H1 (cell line): ENCODE results near the gene RFLNA. TPM values are rescaled to one million over a fixed set of nuclear protein-coding genes. Genes with fewer than 3 reads are reported as not detected.
A peak's percentile ranks its signal among the peaks of the same experiment; 100 is the strongest.

ENCODE experiments used
- CTCF ChIA-PET: fragments of 300-600 bp; sonication (Branson Sonifier 250); formaldehyde crosslinking; loops from one replicate; lab custom pipeline; 2021; ENCODE audit not compliant: partially characterized antibody; lab: Charles Lee
- POLR2A ChIA-PET: fragments of 300-600 bp; sonication (Branson Sonifier 250); formaldehyde crosslinking; loops from one replicate; lab custom pipeline; 2021; ENCODE audit warnings: inconsistent platforms; ENCODE audit not compliant: partially characterized antibody; lab: Charles Lee
- DNase-seq, 2 experiments: peaks; one replicate each; pipeline versions ENCODE4 v3.0.0 to v3.0.0-alpha.2; 2010 to 2022; ENCODE audit warnings: low spot score in 2 of 2, low read depth in 1 of 2, mixed read lengths in 1 of 2
- FAIRE-seq: peaks from 2 replicates; lab custom pipeline; 2011; peaks lifted over from hg19 to GRCh38; lab: Jason Lieb, UNC
- H2AFZ ChIP-seq: 2 replicates; pipeline ENCODE4 v1.8.1; 2012; ENCODE audit warnings: low read length, inconsistent platforms
- H2AK5ac ChIP-seq: 2 replicates; pipeline ENCODE4 v1.6.1; 2013; ENCODE audit warnings: low read depth, low read length
- H2BK120ac ChIP-seq: replicated peaks from 2 replicates; pipeline ENCODE3; 2013; ENCODE audit warnings: low read depth, low read length, inconsistent platforms
- H2BK12ac ChIP-seq: 2 replicates; pipeline ENCODE4 v1.6.1; 2013; ENCODE audit warnings: low read depth, low read length
- H2BK15ac ChIP-seq: 2 replicates; pipeline ENCODE4 v1.6.1; 2013; ENCODE audit warnings: low read length
- H2BK20ac ChIP-seq: 2 replicates; pipeline ENCODE4 v1.6.1; 2013; ENCODE audit warnings: low read length
- H2BK5ac ChIP-seq: 2 replicates; pipeline ENCODE4 v1.6.1; 2013; ENCODE audit warnings: low read depth, low read length
- H3K14ac ChIP-seq: 2 replicates; pipeline ENCODE4 v1.6.1; 2013; ENCODE audit warnings: inconsistent platforms; ENCODE audit not compliant: insufficient read length
- H3K18ac ChIP-seq: 2 replicates; pipeline ENCODE4 v1.6.1; 2013; ENCODE audit warnings: low read length; ENCODE audit errors: extremely low read depth
- H3K23ac ChIP-seq: 2 replicates; pipeline ENCODE4 v1.6.1; 2013; ENCODE audit warnings: inconsistent platforms; ENCODE audit not compliant: insufficient read length
- H3K23me2 ChIP-seq: 2 replicates; pipeline ENCODE4 v1.6.1; 2013; ENCODE audit warnings: low read depth, low read length
- H3K27ac ChIP-seq: 2 replicates; pipeline ENCODE4 v1.6.1; 2011; ENCODE audit warnings: low read depth, low read length, inconsistent platforms
- H3K27me3 ChIP-seq, 4 experiments: replicated peaks in 1 of 4; 1 replicate in 1 of 4; 2 replicates in 3 of 4; pipeline versions ENCODE4 v1.6.1 to v1.8.1; 2011 to 2013; ENCODE audit warnings: low read length in 3 of 4, mild to moderate bottlenecking in 3 of 4, inconsistent platforms in 2 of 4, mixed read lengths in 2 of 4, moderate library complexity in 1 of 4; ENCODE audit not compliant: control insufficient read depth in 3 of 4, insufficient read depth in 3 of 4; ENCODE audit errors: extremely low read depth in 1 of 4
- H3K36me3 ChIP-seq, 4 experiments: 2 replicates each; pipeline versions ENCODE4 v1.6.1 to v1.8.1; 2011 to 2013; ENCODE audit warnings: mild to moderate bottlenecking in 4 of 4, low read length in 3 of 4, moderate library complexity in 2 of 4, control low read depth in 1 of 4, inconsistent platforms in 1 of 4; ENCODE audit not compliant: insufficient read depth in 4 of 4, control insufficient read depth in 2 of 4
- H3K4ac ChIP-seq: replicated peaks from 2 replicates; pipeline ENCODE3; 2013; ENCODE audit warnings: low read length, low read depth, mixed read lengths, inconsistent platforms; ENCODE audit not compliant: insufficient read length
- H3K4me1 ChIP-seq, 4 experiments: replicated peaks in 1 of 4; 1 replicate in 1 of 4; 2 replicates in 3 of 4; pipeline versions ENCODE4 v1.6.1 to v1.8.1; 2011 to 2013; ENCODE audit warnings: low read length in 3 of 4, inconsistent platforms in 2 of 4, mixed read lengths in 1 of 4; ENCODE audit not compliant: insufficient read depth in 4 of 4, control insufficient read depth in 3 of 4
- H3K4me2 ChIP-seq, 2 experiments: 2 replicates each; pipeline versions ENCODE4 v1.6.1 to v1.8.1; 2011 to 2013; ENCODE audit warnings: low read depth in 2 of 2, low read length in 2 of 2, control low read depth in 1 of 2, inconsistent platforms in 1 of 2, mild to moderate bottlenecking in 1 of 2; ENCODE audit not compliant: insufficient read depth in 1 of 2
- H3K4me3 ChIP-seq, 4 experiments: fragments of 200-600, 300-600 bp in 1 of 4; sonication (generic), shearing (Covaris generic), sonication (Bioruptor Twin) in 1 of 4; 2 replicates each; pipeline versions ENCODE4 v1.5.1 to v1.8.1; 2011 to 2016; ENCODE audit warnings: low read length in 4 of 4, low read depth in 3 of 4, control low read depth in 2 of 4, inconsistent platforms in 2 of 4, mild to moderate bottlenecking in 2 of 4, mixed read lengths in 1 of 4, moderate library complexity in 1 of 4; ENCODE audit not compliant: insufficient read depth in 2 of 4; ENCODE audit errors: extremely low read depth in 1 of 4
- H3K56ac ChIP-seq: replicated peaks from 2 replicates; pipeline ENCODE3; 2013; ENCODE audit warnings: low read depth, mild to moderate bottlenecking, mixed read lengths, low read length, inconsistent platforms; ENCODE audit not compliant: insufficient read length
- H3K79me1 ChIP-seq: 2 replicates; pipeline ENCODE4 v1.6.1; 2013; ENCODE audit warnings: low read depth, low read length, control low read depth
- H3K79me2 ChIP-seq, 2 experiments: 2 replicates each; pipeline versions ENCODE4 v1.6.1 to v1.8.1; 2012 to 2013; ENCODE audit warnings: low read length in 2 of 2, mild to moderate bottlenecking in 2 of 2, inconsistent platforms in 1 of 2; ENCODE audit not compliant: insufficient read depth in 2 of 2, control insufficient read depth in 1 of 2
- H3K9ac ChIP-seq, 4 experiments: replicated peaks in 1 of 4; 1 replicate in 1 of 4; 2 replicates in 3 of 4; pipeline versions ENCODE4 v1.6.1 to v1.8.1; 2011 to 2013; ENCODE audit warnings: low read depth in 3 of 4, low read length in 3 of 4, control low read depth in 2 of 4, mild to moderate bottlenecking in 2 of 4, moderate library complexity in 2 of 4, inconsistent platforms in 1 of 4; ENCODE audit errors: extremely low read depth in 1 of 4
- H3K9me3 ChIP-seq, 2 experiments: 2 replicates each; pipeline versions ENCODE4 v1.6.1 to v1.8.1; 2012 to 2013; ENCODE audit warnings: mild to moderate bottlenecking in 2 of 2, moderate library complexity in 2 of 2, control low read depth in 1 of 2, inconsistent platforms in 1 of 2, low read depth in 1 of 2, low read length in 1 of 2, mixed read lengths in 1 of 2; ENCODE audit not compliant: insufficient read depth in 2 of 2
- H4K20me1 ChIP-seq, 2 experiments: replicated peaks in 1 of 2; 2 replicates each; pipeline versions ENCODE3 to v1.8.1; 2011 to 2013; ENCODE audit warnings: inconsistent platforms in 2 of 2, low read length in 2 of 2, mild to moderate bottlenecking in 1 of 2; ENCODE audit not compliant: insufficient read depth in 2 of 2, control insufficient read depth in 1 of 2
- H4K5ac ChIP-seq: 2 replicates; pipeline ENCODE4 v1.6.1; 2013; ENCODE audit warnings: low read length, low read depth, mixed read lengths, inconsistent platforms; ENCODE audit not compliant: insufficient read length
- H4K8ac ChIP-seq: 2 replicates; pipeline ENCODE4 v1.8.0; 2013; ENCODE audit warnings: mild to moderate bottlenecking, moderate library complexity, low read length, inconsistent platforms; ENCODE audit not compliant: insufficient read depth; ENCODE audit errors: extremely low read depth
- H4K91ac ChIP-seq: replicated peaks from 2 replicates; pipeline ENCODE3; 2013; ENCODE audit warnings: low read length, mixed read lengths, inconsistent platforms; ENCODE audit not compliant: insufficient read length
- RBBP5 ChIP-seq: IDR thresholded peaks from 2 replicates; pipeline ENCODE4 v1.7.1; 2012; ENCODE audit warnings: low read depth, mild to moderate bottlenecking, inconsistent platforms, low read length, moderate library complexity, borderline replicate concordance
- RFX5 ChIP-seq: IDR thresholded peaks from 2 replicates; pipeline ENCODE4 v1.6.1; 2011; ENCODE audit warnings: low read depth, low read length, improper control_type of control experiment, borderline replicate concordance
- SIX5 ChIP-seq: IDR thresholded peaks from 2 replicates; pipeline ENCODE4 v1.6.1; 2011; ENCODE audit warnings: mild to moderate bottlenecking, low read depth, low read length
- WGBS, 2 experiments: shearing (Covaris generic) in 1 of 2; methylation state at CpG; one replicate each; pipeline versions ENCODE4 v1.1.6 to v1.1.7; 2013 to 2015; ENCODE audit warnings: low lambda C conversion rate in 2 of 2, mixed read lengths in 2 of 2, inconsistent platforms in 1 of 2, low coverage in 1 of 2, missing lambda C conversion rate in 1 of 2; ENCODE audit not compliant: insufficient replicate concordance in 2 of 2, insufficient coverage in 1 of 2, insufficient read length in 1 of 2; ENCODE audit errors: extremely low coverage in 1 of 2, missing lambda C conversion rate in 1 of 2; 5-methylcytosine and 5-hydroxymethylcytosine counted together
- polyA plus RNA-seq, 7 experiments: library from polyadenylated mRNA; depleted of rRNA in 3 of 7; stranded (reverse) in 5 of 7; unstranded in 2 of 7; fragments of >200 nt in 5 of 7; fragments of 200-250 nt in 2 of 7; gene quantifications; 1 replicate in 5 of 7; 2 replicates in 1 of 7; 4 replicates in 1 of 7; pipeline versions ENCODE4 v1.2.1 to v1.2.3, GENCODE V29; 2011 to 2013; ENCODE audit warnings: missing spikeins in 2 of 7, mixed read lengths in 2 of 7
- total RNA-seq: library from RNA; stranded (reverse); fragmentation: NEBNext Ultra II Directional; extraction: Animal tissue kit (Norgen Biotek cat#: 25700); gene quantifications from 2 replicates; pipeline ENCODE4 v1.2.1, GENCODE V29; 2021

Gene RFLNA
- total and polyA plus RNA-seq, 2 of the 8 experiments (the other 6 are each of a cell fraction or from before 2014, with no cell fraction given), result 6.4 to 6.6 TPM

GRCh38 chr12:124333724-124334123 lies 38.8 kb downstream of the RFLNA start:
- WGBS, 2 experiments, result 90% methylated on average over 19 of the region's 20 CpGs; no CpG with 5 or more reads in 1 of the 2 experiments
- no peak overlapping the region for H2BK120ac ChIP-seq
- H3K9ac ChIP-seq, result no peak overlapping the region
- H3K9me3 ChIP-seq, result no peaks in the 10 kb centered on the region
- no peak for DNase-seq
- no peak overlapping the region for H2BK5ac ChIP-seq
- no peak for FAIRE-seq
- H3K56ac ChIP-seq, result no peak overlapping the region
- H3K4me2 ChIP-seq, result no peak overlapping the region
- peak overlapping the region; percentile 71 for H4K8ac ChIP-seq
- H3K79me2 ChIP-seq, result no peaks in the 10 kb centered on the region
- H3K14ac ChIP-seq, result no peak overlapping the region
- no peak overlapping the region for H4K5ac ChIP-seq
- H3K4ac ChIP-seq, result no peak overlapping the region
- no peak overlapping the region for H3K4me3 ChIP-seq
- H3K23ac ChIP-seq, result no peak overlapping the region
- H4K20me1 ChIP-seq, result peaks cover 2% of the 10 kb centered on the region in 2 experiments
- no peak overlapping the region for H2AFZ ChIP-seq
- no peak overlapping the region for H2AK5ac ChIP-seq
- H4K91ac ChIP-seq, result no peak overlapping the region
- ChIA-PET CTCF (interaction anchor here (0.6 to 4.2 kb wide), 6 partner anchors 12 to 438 kb away, joined by 3 to 20 read pairs (median 7); no protein-coding TSS in a partner anchor), POLR2A (no interaction called here)
- H2BK20ac ChIP-seq, result no peak overlapping the region
- no peak overlapping the region for H2BK15ac ChIP-seq
- no peaks in the 10 kb centered on the region; the same call in 1 of the 2 replicates for H3K79me1 ChIP-seq
- peaks cover 9 to 68% (median 39%) of the 10 kb centered on the region in 4 experiments; a peak in 7 of 8 replicates for H3K36me3 ChIP-seq
- H3K4me1 ChIP-seq, result no peaks in the 10 kb centered on the region
- no peaks in the 10 kb centered on the region; the same call in 1 of the 2 replicates for H3K23me2 ChIP-seq
- no peaks in the 10 kb centered on the region for H3K27me3 ChIP-seq
- H2BK12ac ChIP-seq, result no peak overlapping the region
- H3K18ac ChIP-seq, result no peak overlapping the region
- no peak overlapping the region for H3K27ac ChIP-seq
- no peak for TF ChIP-seq RFX5
- TF ChIP-seq SIX5, result no peak
- no peak for TF ChIP-seq RBBP5
